ENCODE results near the gene DLGAP3.

Gene DLGAP3

GRCh38 chr1:34929853-34930701, 627 bp upstream of the DLGAP3 start:
- peak in 2 of 56 donors; percentile 21 to 44 for DNase-seq

GRCh38 chr1:34928699-34929496, 552 bp downstream of the DLGAP3 start:
- peak in 6 of 56 donors; percentile 19 to 64 (median 42) for DNase-seq

- peak in 1 of 56 donors; percentile 18 for DNase-seq
Measured at GRCh38 chr1:34928066-34928696, 1.3 kb downstream of the DLGAP3 start.

GRCh38 chr1:34927316-34927715, 2.1 kb downstream of the DLGAP3 start:
- DNase-seq: no peak

- no peak for DNase-seq
Measured at GRCh38 chr1:34926894-34927293, 2.6 kb downstream of the DLGAP3 start.

GRCh38 chr1:34926156-34926555, 3.3 kb downstream of the DLGAP3 start:
- peak in 2 of 56 donors; percentile 18 to 26 for DNase-seq

GRCh38 chr1:34925730-34926129, 3.7 kb downstream of the DLGAP3 start:
- peak in 5 of 56 donors; percentile 17 to 32 (median 26) for DNase-seq

- peak in 9 of 56 donors; percentile 8 to 59 (median 26) for DNase-seq
Measured at GRCh38 chr1:34924759-34925555, 4.5 kb downstream of the DLGAP3 start.

- DNase-seq: peak in 20 of 56 donors; percentile 7 to 80 (median 42)
Measured at GRCh38 chr1:34923490-34923889, 6.0 kb downstream of the DLGAP3 start.

GRCh38 chr1:34918977-34919561, 10.4 kb downstream of the DLGAP3 start:
- peak in 28 of 56 donors; percentile 29 to 83 (median 50) for DNase-seq

GRCh38 chr1:34918386-34918976, 11.0 kb downstream of the DLGAP3 start:
- peak in 1 of 56 donors; percentile 23 for DNase-seq

- DNase-seq: no peak
Measured at GRCh38 chr1:34917017-34917416, 12.4 kb downstream of the DLGAP3 start.

- DNase-seq: no peak
Measured at GRCh38 chr1:34916104-34916503, 13.3 kb downstream of the DLGAP3 start.

GRCh38 chr1:34915521-34915920, 13.9 kb downstream of the DLGAP3 start:
- peak in 1 of 56 donors; percentile 10 for DNase-seq

GRCh38 chr1:34914958-34915357, 14.5 kb downstream of the DLGAP3 start:
- no peak for DNase-seq

- peak in 1 of 56 donors; percentile 27 for DNase-seq
Measured at GRCh38 chr1:34911465-34911864, 18.0 kb downstream of the DLGAP3 start.

- no peak for DNase-seq
Measured at GRCh38 chr1:34910425-34910824, 19.0 kb downstream of the DLGAP3 start.

GRCh38 chr1:34908369-34908768, 21.1 kb downstream of the DLGAP3 start:
- DNase-seq: no peak

- DNase-seq: no peak
Measured at GRCh38 chr1:34907487-34908090, 21.9 kb downstream of the DLGAP3 start.

GRCh38 chr1:34906756-34907155, 22.7 kb downstream of the DLGAP3 start:
- no peak for DNase-seq

Measured in nucleus accumbens (tissue), 56 donors.